K562 (cell line): ENCODE results near the gene FUBP3. TPM values are rescaled to one million over a fixed set of nuclear protein-coding genes. Genes with fewer than 3 reads are reported as not detected.
A peak's percentile ranks its signal among the peaks of the same experiment; 100 is the strongest.

ENCODE experiments used
- ATAC-seq: fragments of 200-7000 bp; cut with Tn5 transposase; 3 replicates; pipeline ENCODE4 v1.9.1; 2020; ENCODE audit warnings: moderate library complexity
- BruUV-seq: library from RNA; stranded (reverse); fragments of 400-500 nt; replicated peaks from 2 replicates; lab custom pipeline; 2021; lab: Mats Ljungman, UMichigan
- CTCF ChIA-PET: fragments of 300-600 bp; formaldehyde crosslinking; extraction: SDS; loops from one replicate; lab custom pipeline; 2021; ENCODE audit warnings: low intra/inter-chr PET ratio; lab: Yijun Ruan, JAX
- POLR2A ChIA-PET: fragments of 300-600, 350-650 bp; sonication (Branson Sonifier 250); formaldehyde crosslinking; extraction: SDS; loops from one replicate; lab custom pipeline; 2021; ENCODE audit warnings: antibody characterized with exemption, inconsistent platforms; lab: Yijun Ruan, JAX
- DNase-seq, 4 experiments: peaks; one replicate each; pipeline versions ENCODE4 v3.0.0 to v3.0.0-alpha.2; 2011 to 2018; ENCODE audit warnings: low spot score in 3 of 4, mixed read lengths in 3 of 4; ENCODE audit errors: extremely low read depth in 1 of 4
- FAIRE-seq: peaks from 2 replicates; lab custom pipeline; 2011; peaks lifted over from hg19 to GRCh38; lab: Jason Lieb, UNC
- H2AFZ ChIP-seq: 2 replicates; pipeline ENCODE4 v1.6.0; 2011; ENCODE audit warnings: low read depth, low read length, control low read depth, inconsistent platforms
- H3K27ac ChIP-seq: fragments of 200-600 bp; 3 replicates; pipeline ENCODE4 v1.8.0; 2011; ENCODE audit warnings: low read depth, mild to moderate bottlenecking, control low read depth, inconsistent platforms, low read length, moderate library complexity, mixed read lengths; ENCODE audit errors: extremely low read depth
- H3K27me3 ChIP-seq, 2 experiments: fragments of 300-600 bp in 1 of 2; 2 replicates in 1 of 2; 3 replicates in 1 of 2; pipeline versions ENCODE4 v1.6.0 to v1.8.0; 2011; ENCODE audit warnings: inconsistent platforms in 2 of 2, low read length in 2 of 2, mild to moderate bottlenecking in 1 of 2, mixed read lengths in 1 of 2, moderate library complexity in 1 of 2; ENCODE audit not compliant: control insufficient read depth in 2 of 2, insufficient read depth in 2 of 2
- H3K36me3 ChIP-seq: fragments of 300-600 bp; 3 replicates; pipeline ENCODE4 v1.8.0; 2011; ENCODE audit warnings: mild to moderate bottlenecking, low read length, inconsistent platforms; ENCODE audit not compliant: control insufficient read depth, insufficient read depth
- H3K4me1 ChIP-seq, 2 experiments: fragments of 200-600 bp in 1 of 2; replicated peaks in 1 of 2; 2 replicates in 1 of 2; 3 replicates in 1 of 2; pipeline versions ENCODE4 v1.5.1 to v1.8.0; 2011; ENCODE audit warnings: inconsistent platforms in 2 of 2, low read length in 2 of 2, mild to moderate bottlenecking in 1 of 2, mixed read lengths in 1 of 2, moderate library complexity in 1 of 2; ENCODE audit not compliant: control insufficient read depth in 2 of 2, insufficient read depth in 2 of 2
- H3K4me2 ChIP-seq: 2 replicates; pipeline ENCODE4 v1.6.1; 2011; ENCODE audit warnings: low read length, control low read depth, inconsistent platforms, mixed read lengths; ENCODE audit not compliant: insufficient read depth
- H3K4me3 ChIP-seq: fragments of 200-600 bp; sonication (generic), shearing (Covaris generic); 2 replicates; pipeline ENCODE4 v1.5.1; 2016; ENCODE audit warnings: control low read depth, inconsistent platforms
- H3K79me2 ChIP-seq: fragments of 200-600 bp; 3 replicates; pipeline ENCODE4 v1.8.0; 2011; ENCODE audit warnings: low read length, inconsistent platforms; ENCODE audit not compliant: control insufficient read depth, insufficient read depth
- H3K9ac ChIP-seq, 2 experiments: 2 replicates each; pipeline versions ENCODE4 v1.6.0 to v1.6.1; 2011; ENCODE audit warnings: low read depth in 2 of 2, low read length in 2 of 2, control low read depth in 1 of 2, inconsistent platforms in 1 of 2, mild to moderate bottlenecking in 1 of 2, mixed read lengths in 1 of 2; ENCODE audit not compliant: insufficient read depth in 1 of 2
- H3K9me1 ChIP-seq: one replicate; pipeline ENCODE4 v1.6.0; 2011; ENCODE audit warnings: inconsistent platforms, mild to moderate bottlenecking, low read length, moderate library complexity; ENCODE audit not compliant: control insufficient read depth, insufficient read depth
- H3K9me3 ChIP-seq: replicated peaks from 2 replicates; pipeline ENCODE4 v1.5.1; 2011; ENCODE audit warnings: low read depth, low read length, inconsistent platforms; ENCODE audit not compliant: control insufficient read depth, insufficient read depth
- H4K20me1 ChIP-seq: replicated peaks from 2 replicates; pipeline ENCODE4 v1.6.1; 2011; ENCODE audit warnings: low read length, inconsistent platforms, mixed read lengths; ENCODE audit not compliant: control insufficient read depth, insufficient read depth
- ARID1B ChIP-seq: fragments of 450-650 bp; IDR thresholded peaks from 2 replicates; pipeline ENCODE4 v1.6.1; 2016; ENCODE audit warnings: antibody characterized with exemption, mild to moderate bottlenecking, inconsistent platforms
- ATF3 ChIP-seq, 2 experiments: fragments of 450-650 bp in 1 of 2; sonication (generic) in 1 of 2; formaldehyde crosslinking in 1 of 2; IDR thresholded peaks in 1 of 2; conservative IDR thresholded peaks in 1 of 2; 2 replicates each; pipeline versions ENCODE4 v1.6.1 to v1.8.1; 2016 to 2023; ENCODE audit warnings: mild to moderate bottlenecking in 2 of 2, moderate library complexity in 2 of 2, inconsistent platforms in 1 of 2, missing genetic modification reagents in 1 of 2
- DPF2 ChIP-seq: fragments of 450-650 bp; IDR thresholded peaks from 2 replicates; pipeline ENCODE4 v1.6.1; 2016
- FOSL1 ChIP-seq: fragments of 200-800 bp; sonication (Bioruptor generic); conservative IDR thresholded peaks from 2 replicates; pipeline ENCODE4 v1.6.1; 2016; ENCODE audit warnings: missing genetic modification characterization, missing compliant biosample characterization
- FOXJ3 ChIP-seq: sonication (generic); formaldehyde crosslinking; IDR thresholded peaks from 2 replicates; pipeline ENCODE4 v1.4.0; 2020; ENCODE audit warnings: mild to moderate bottlenecking, missing genetic modification reagents
- HMGN3 ChIP-seq: IDR thresholded peaks from 2 replicates; pipeline ENCODE4 v1.6.1; 2011; ENCODE audit warnings: borderline replicate concordance, low read depth, mild to moderate bottlenecking, mixed read lengths, low read length; ENCODE audit not compliant: insufficient read length; ENCODE audit errors: extremely low read depth
- JUN ChIP-seq, 2 experiments: sonication (generic) in 1 of 2; formaldehyde crosslinking in 1 of 2; IDR thresholded peaks; 2 replicates each; pipeline versions ENCODE4 v1.6.1 to v1.8.0; 2012 to 2022; ENCODE audit warnings: borderline replicate concordance in 2 of 2, mild to moderate bottlenecking in 2 of 2, improper control_type of control experiment in 1 of 2, low read depth in 1 of 2, low read length in 1 of 2, missing genetic modification reagents in 1 of 2
- JUND ChIP-seq, 2 experiments: IDR thresholded peaks; 2 replicates in 1 of 2; 3 replicates in 1 of 2; pipeline ENCODE4 v1.6.1; 2011; ENCODE audit warnings: borderline replicate concordance in 2 of 2, low read depth in 2 of 2, low read length in 2 of 2, improper control_type of control experiment in 1 of 2, missing biosample characterization in 1 of 2, missing genetic modification characterization in 1 of 2, missing genetic modification reagents in 1 of 2
- KDM1A ChIP-seq, 2 experiments: fragments of 450-650 bp; IDR thresholded peaks; 2 replicates each; pipeline ENCODE4 v1.6.1; 2016; ENCODE audit warnings: mild to moderate bottlenecking in 2 of 2
- MEIS2 ChIP-seq: fragments of 450-650 bp; IDR thresholded peaks from 2 replicates; pipeline ENCODE4 v1.6.1; 2014; ENCODE audit warnings: mild to moderate bottlenecking; ENCODE audit not compliant: partially characterized antibody
- NFIC ChIP-seq: fragments of 450-650 bp; IDR thresholded peaks from 2 replicates; pipeline ENCODE4 v1.6.1; 2017; ENCODE audit warnings: mild to moderate bottlenecking, inconsistent platforms
- RUNX1 ChIP-seq: sonication (generic); IDR thresholded peaks from 2 replicates; pipeline ENCODE4 v1.6.1; 2016; ENCODE audit warnings: antibody characterized with exemption, low read depth
- ZNF24 ChIP-seq: fragments of 450-650 bp; IDR thresholded peaks from 2 replicates; pipeline ENCODE4 v1.6.1; 2016
- WGBS: fragments of 100-300 bp; shearing (Covaris generic); methylation state at CpG from one replicate; pipeline ENCODE4 v1.1.6; 2016; ENCODE audit warnings: low coverage, mixed read lengths; ENCODE audit not compliant: insufficient coverage; ENCODE audit errors: missing lambda C conversion rate; 5-methylcytosine and 5-hydroxymethylcytosine counted together
- in situ Hi-C: fragments of 300-500 bp; cut with MboI; formaldehyde crosslinking; loops from 4 replicates; pipeline ENCODE4 v1.15.0; 2018; ENCODE audit warnings: inconsistent platforms, mixed read lengths
- intact Hi-C: fragments of 100-400 bp; cut with micrococcal nuclease; formaldehyde crosslinking; loops from 2 replicates; pipeline ENCODE4 v1.14.2; 2022
- polyA plus RNA-seq, 8 experiments: library from polyadenylated mRNA; depleted of rRNA in 4 of 8; stranded (reverse) in 5 of 8; unstranded in 3 of 8; fragments of >200 nt; fragmentation: Nextera tagmentation in 2 of 8; fragmentation: Illumina TruSeq in 1 of 8; extraction: Ambion mirVana in 2 of 8; extraction: Trizol in 1 of 8; gene quantifications; 2 replicates each; pipeline versions ENCODE4 v1.2.1 to v1.2.3, GENCODE V29; 2011 to 2014; ENCODE audit warnings: inconsistent platforms in 1 of 8, missing spikeins in 1 of 8
- total RNA-seq, 7 experiments: library from RNA; depleted of rRNA in 6 of 7; stranded (reverse); fragments of >200 nt in 6 of 7; fragmentation: Illumina TruSeq in 2 of 7; extraction: Trizol in 2 of 7; gene quantifications; 2 replicates each; pipeline versions ENCODE4 v1.2.1 to v1.2.3, GENCODE V29; 2011 to 2021; ENCODE audit warnings: low replicate concordance in 1 of 7

Gene FUBP3
- total and polyA plus RNA-seq, 9 of the 15 experiments (the other 6 are each of a cell fraction or from before 2014, with no cell fraction given), result 3.0 to 64.0 (median 48.1) TPM

GRCh38 chr9:130539420-130540223 lies 39.8 kb upstream of the FUBP3 start:
- POLR2A ChIA-PET, result interaction anchor here (0.7 to 1.3 kb wide), 2 partner anchors 10 to 291 kb away, joined by 3 to 4 read pairs; no protein-coding TSS in a partner anchor
- Histone ChIP-seq H3K27me3 (no peaks in the 10 kb centered on the region), H3K4me2 (no peak overlapping the region), H3K36me3 (no peaks in the 10 kb centered on the region), H3K9me3 (no peaks in the 10 kb centered on the region), H3K4me1 (peaks cover 42 to 67% of the 10 kb centered on the region in 2 experiments), H3K4me3 (no peak overlapping the region), H3K9me1 (no peaks in the 10 kb centered on the region), H3K27ac (no peak overlapping the region), H2AFZ (no peak overlapping the region), H3K9ac (peak overlapping the region in 1 of 2 experiments; percentile 58; a peak in 2 of 4 replicates), H3K79me2 (no peaks in the 10 kb centered on the region), H4K20me1 (no peaks in the 10 kb centered on the region)
- in situ Hi-C loops (no loop called here), intact Hi-C loops (loop anchor here (5.0 kb wide), 1 partner anchor 38 kb away; the partner anchor contains the start of gene FUBP3)
- TF ChIP-seq MEIS2 (peak; percentile 60), NFIC (peak; percentile 52; the same call in 1 of the 2 replicates), JUND (IDR thresholded peaks at IDR 0.05; ENCODE audit: borderline replicate concordance, low read depth, low read length) (no peak), JUND (tag; IDR thresholded peaks at IDR 0.05; ENCODE audit: borderline replicate concordance, low read depth, low read length) (0 out of 3 replicates have a peak, but pooled peaks have one; percentile 14), ATF3 (IDR thresholded peaks at IDR 0.05) (peak; percentile 81), ATF3 (CRISPR knock-in tag; conservative IDR thresholded peaks at IDR 0.05) (no peak), DPF2 (0 out of 2 replicates have a peak, but pooled peaks have one; percentile 47), HMGN3 (no peak), KDM1A (IDR thresholded peaks at IDR 0.05) (peak in 1 of 2 experiments; percentile 48; a peak in 2 of 4 replicates), ZNF24 (peak; percentile 20; the same call in 1 of the 2 replicates), JUN (IDR thresholded peaks at IDR 0.05; ENCODE audit: borderline replicate concordance, low read depth, low read length) (0 out of 2 replicates have a peak, but pooled peaks have one; percentile 23), JUN (CRISPR knock-in tag; IDR thresholded peaks at IDR 0.05; ENCODE audit: borderline replicate concordance) (no peak), FOSL1 (peak; percentile 87), FOXJ3 (CRISPR knock-in tag) (no peak), ARID1B (peak; percentile 51), RUNX1 (no peak)
- WGBS, result 62% methylated on average over 11 of the region's 11 CpGs
- no peak for DNase-seq
- ATAC-seq, result no peak
- no peak for FAIRE-seq
- CTCF ChIA-PET, result no interaction called here
- BruUV-seq, result no TSS peak
